GM23338 (cell line): Measurements from ENCODE around the gene PTP4A1.

Experiments
- EZH2phosphoT487 ChIP-seq: fragments of 200-600 bp; sonication (generic); IDR thresholded peaks from one replicate; pipeline ENCODE4 v1.8.1; 2018; ENCODE audit warnings: antibody characterized with exemption; ENCODE audit not compliant: unreplicated experiment
- STAT1 ChIP-seq: IDR thresholded peaks from one replicate; pipeline ENCODE4 v1.6.1; 2016; ENCODE audit warnings: antibody characterized with exemption; ENCODE audit not compliant: unreplicated experiment
- TF ChIP-seq, protein P1 (sequence below), 2 experiments: fragments of 200-600 bp in 1 of 2; sonication (generic) in 1 of 2; conservative IDR thresholded peaks; 2 replicates each; pipeline versions ENCODE4 v1.5.1 to v1.6.1; 2016 to 2017; ENCODE audit warnings: antibody characterized with exemption in 2 of 2, low read depth in 2 of 2, mild to moderate bottlenecking in 2 of 2, moderate library complexity in 1 of 2

DNA sequence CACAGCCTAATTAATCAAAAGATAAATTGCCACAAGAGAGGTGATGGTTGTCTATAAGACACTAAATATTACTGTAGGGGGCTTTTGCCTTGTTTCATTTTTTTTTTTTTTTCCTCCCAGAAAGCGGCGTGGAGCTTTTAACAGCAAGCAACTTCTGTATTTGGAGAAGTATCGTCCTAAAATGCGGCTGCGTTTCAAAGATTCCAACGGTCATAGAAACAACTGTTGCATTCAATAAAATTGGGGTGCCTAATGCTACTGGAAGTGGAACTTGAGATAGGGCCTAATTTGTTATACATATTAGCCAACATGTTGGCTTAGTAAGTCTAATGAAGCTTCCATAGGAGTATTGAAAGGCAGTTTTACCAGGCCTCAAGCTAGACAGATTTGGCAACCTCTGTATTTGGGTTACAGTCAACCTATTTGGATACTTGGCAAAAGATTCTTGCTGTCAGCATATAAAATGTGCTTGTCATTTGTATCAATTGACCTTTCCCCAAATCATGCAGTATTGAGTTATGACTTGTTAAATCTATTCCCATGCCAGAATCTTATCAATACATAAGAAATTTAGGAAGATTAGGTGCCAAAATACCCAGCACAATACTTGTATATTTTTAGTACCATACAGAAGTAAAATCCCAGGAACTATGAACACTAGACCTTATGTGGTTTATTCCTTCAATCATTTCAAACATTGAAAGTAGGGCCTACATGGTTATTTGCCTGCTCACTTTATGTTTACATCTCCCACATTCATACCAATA is 7.8 kb downstream of the PTP4A1 start:
- TF ChIP-seq, protein P1, sequence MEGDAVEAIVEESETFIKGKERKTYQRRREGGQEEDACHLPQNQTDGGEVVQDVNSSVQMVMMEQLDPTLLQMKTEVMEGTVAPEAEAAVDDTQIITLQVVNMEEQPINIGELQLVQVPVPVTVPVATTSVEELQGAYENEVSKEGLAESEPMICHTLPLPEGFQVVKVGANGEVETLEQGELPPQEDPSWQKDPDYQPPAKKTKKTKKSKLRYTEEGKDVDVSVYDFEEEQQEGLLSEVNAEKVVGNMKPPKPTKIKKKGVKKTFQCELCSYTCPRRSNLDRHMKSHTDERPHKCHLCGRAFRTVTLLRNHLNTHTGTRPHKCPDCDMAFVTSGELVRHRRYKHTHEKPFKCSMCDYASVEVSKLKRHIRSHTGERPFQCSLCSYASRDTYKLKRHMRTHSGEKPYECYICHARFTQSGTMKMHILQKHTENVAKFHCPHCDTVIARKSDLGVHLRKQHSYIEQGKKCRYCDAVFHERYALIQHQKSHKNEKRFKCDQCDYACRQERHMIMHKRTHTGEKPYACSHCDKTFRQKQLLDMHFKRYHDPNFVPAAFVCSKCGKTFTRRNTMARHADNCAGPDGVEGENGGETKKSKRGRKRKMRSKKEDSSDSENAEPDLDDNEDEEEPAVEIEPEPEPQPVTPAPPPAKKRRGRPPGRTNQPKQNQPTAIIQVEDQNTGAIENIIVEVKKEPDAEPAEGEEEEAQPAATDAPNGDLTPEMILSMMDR (conservative IDR thresholded peaks at IDR 0.05; ENCODE audit: low read depth in 2 of 2) = no peak
- TF ChIP-seq STAT1 = no peak
- no peak for TF ChIP-seq EZH2phosphoT487
